Measurements from ENCODE around the gene TULP4.
"Not testable (repeated sequence)": the region's sequence is repeated elsewhere in the genome, so short reads cannot be mapped to it uniquely, and the experiment has no call there.

The TULP4 gene

GRCh38 chr6:158475344-158476302 lies 163.4 kb downstream of the TULP4 start:
- DNase-seq, result no peak

GRCh38 chr6:158476389-158476788 lies 164.1 kb downstream of the TULP4 start:
- no peak for DNase-seq

- DNase-seq, result not testable (repeated sequence)
Observed at GRCh38 chr6:158477722-158478121, 165.5 kb downstream of the TULP4 start.

- DNase-seq, result no peak
Observed at GRCh38 chr6:158480989-158481388, 168.7 kb downstream of the TULP4 start.

DNA sequence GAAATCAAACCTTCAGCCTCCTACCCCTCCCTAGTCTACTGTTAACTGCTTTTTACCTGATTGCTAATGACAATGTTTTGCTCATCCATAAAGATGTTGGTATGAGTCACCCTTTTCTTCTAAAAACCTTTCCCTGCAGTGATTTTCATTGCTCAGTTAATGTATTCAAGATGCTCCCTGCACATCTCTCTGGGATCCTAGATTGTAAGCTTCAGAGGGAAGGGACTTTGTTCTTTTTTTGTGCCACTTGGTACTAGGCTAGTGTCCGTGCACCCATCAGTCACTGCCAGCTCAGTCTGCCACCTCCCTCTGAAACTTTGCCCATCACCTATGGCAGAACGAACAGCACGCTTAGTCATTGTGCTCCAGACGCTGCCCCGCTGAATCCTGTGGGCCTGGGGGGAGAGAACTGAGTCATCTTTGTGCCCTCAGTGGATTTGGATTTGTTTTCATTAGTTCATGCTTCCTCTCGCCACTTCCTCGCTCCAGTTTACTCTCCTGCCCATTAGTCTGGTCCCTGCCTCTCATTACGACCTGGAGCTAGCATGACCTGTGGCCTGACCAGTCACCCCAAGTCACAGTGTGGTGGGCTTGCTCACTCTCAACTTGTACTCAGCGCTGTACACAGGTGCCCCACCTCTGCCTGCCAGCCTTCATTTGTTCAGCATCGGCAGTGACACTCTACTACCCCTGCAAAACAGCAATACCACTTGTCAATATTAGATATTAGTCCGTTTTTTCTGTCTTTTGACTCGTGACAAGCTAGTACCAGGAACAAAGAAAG lies 169.6 kb downstream of the TULP4 start:
- DNase-seq, result no peak

GRCh38 chr6:158485431-158485830 lies 173.2 kb downstream of the TULP4 start:
- no peak for DNase-seq

- no peak for DNase-seq
Observed at GRCh38 chr6:158487495-158487894, 175.2 kb downstream of the TULP4 start.

DNA sequence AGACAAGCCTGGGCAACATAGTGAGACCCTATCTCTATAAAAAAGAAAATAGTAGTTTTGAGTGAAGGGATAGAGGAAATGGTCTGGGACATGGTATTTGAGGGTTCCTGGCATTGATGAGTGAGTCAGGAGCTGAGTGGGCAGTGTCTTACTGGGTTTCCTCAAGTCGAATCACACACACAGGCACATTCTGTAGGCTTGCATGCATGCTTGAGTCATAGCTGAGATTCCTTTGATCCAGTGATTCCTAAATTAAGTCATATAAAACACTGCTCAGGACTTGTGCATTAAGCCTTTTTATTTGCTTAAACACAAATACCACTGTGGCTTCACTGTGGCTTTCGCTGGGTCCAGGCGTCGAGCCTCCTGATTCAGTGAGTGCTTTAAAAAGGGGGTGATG lies 175.8 kb downstream of the TULP4 start:
- no peak for DNase-seq

- no peak for DNase-seq
Observed at GRCh38 chr6:158489441-158489840, 177.2 kb downstream of the TULP4 start.

GRCh38 chr6:158492881-158493280 lies 180.6 kb downstream of the TULP4 start:
- no peak for DNase-seq

DNA sequence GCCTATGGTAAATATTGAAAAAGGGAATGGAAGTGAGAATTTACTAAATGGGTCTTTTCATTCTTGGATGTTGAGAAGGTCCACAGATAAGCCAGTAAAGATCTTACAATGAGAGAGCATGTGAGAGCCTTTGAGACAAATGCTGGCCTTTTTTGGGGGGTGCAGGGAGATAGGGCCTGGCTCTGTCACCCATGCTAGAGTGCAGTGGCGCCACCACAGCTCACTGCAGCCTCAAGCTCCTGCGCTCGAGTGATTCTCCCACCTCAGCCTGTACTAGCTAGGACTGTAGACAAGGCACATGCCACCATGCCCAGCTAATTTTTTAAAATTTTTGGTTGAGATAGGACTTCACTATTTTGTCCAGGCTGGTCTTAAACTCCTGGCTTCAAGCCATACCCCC lies 184.4 kb downstream of the TULP4 start:
- DNase-seq, result no peak

DNA sequence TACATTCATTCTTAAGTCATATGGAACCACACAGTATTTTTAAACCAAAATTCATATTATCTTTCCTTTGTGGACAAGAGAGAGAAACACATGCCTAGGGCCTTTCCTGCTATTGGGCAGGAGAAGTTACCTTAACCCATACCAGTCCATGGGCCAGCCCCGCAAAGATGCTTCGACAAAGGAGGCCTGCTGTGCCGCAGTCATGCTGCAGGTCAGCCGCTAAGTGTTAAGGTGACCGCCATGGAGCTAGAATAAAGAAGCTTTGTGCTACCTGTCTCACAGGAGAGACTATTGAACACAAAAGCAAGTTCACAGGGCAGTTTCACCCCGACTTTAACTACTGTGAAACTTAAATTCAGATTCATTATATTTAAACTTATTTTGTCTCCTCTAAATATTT lies 185.4 kb downstream of the TULP4 start:
- DNase-seq, result no peak

- DNase-seq, result no peak
Observed at GRCh38 chr6:158498362-158498761, 186.1 kb downstream of the TULP4 start.

DNA sequence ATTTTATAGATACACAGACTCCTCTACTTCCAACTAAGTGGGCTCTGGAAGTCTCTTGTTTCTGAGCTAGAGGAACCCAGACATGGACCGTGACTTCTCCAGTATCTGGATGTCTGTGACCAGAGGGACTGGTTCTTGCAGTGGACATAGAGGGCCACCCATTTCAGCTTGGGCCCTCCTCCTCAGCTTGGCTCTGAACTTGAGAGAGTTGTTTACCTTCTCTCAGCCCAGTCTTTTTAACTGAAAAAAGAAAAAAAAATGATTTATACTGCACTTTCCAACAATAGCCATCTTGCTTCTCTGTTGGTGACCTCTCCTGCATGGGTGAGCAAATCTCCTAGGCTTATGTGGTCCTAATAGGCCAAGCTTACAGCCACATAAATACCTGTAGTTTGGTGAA lies 187.3 kb downstream of the TULP4 start:
- no peak for DNase-seq

GRCh38 chr6:158500016-158500735 lies 187.9 kb downstream of the TULP4 start:
- DNase-seq, result no peak

DNA sequence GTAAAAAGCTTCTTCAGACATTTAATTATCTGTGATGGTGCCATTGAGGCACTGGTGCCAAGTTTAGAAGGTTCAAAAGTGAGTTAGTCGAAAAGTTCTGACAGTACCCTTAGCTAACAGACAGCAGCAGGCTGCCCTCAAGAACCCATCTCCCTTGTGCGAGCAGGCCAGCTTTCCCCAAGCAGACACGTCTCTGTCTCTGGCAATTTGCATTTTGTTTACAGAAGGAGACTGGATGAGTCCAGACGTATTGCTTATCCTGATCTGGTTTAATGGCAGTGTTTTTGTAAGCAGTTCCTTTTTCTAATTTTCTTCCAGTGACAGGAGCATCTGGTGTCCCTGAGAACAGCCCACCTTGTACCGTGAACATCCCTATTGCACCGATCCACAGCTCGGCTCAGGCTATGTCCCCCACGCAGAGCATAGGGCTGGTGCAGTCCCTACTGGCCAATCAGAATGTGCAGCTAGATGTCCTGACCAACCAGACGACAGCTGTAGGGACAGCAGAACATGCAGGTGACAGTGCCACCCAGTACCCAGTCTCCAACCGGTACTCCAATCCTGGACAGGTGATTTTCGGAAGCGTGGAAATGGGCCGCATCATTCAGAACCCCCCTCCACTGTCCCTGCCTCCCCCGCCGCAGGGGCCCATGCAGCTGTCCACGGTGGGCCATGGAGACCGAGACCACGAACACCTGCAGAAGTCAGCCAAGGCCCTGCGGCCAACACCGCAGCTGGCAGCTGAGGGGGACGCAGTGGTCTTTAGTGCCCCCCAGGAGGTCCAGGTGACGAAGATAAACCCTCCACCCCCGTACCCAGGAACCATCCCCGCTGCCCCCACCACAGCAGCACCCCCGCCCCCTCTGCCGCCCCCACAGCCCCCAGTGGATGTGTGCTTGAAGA lies 189.3 kb downstream of the TULP4 start:
- DNase-seq, result no peak

DNA sequence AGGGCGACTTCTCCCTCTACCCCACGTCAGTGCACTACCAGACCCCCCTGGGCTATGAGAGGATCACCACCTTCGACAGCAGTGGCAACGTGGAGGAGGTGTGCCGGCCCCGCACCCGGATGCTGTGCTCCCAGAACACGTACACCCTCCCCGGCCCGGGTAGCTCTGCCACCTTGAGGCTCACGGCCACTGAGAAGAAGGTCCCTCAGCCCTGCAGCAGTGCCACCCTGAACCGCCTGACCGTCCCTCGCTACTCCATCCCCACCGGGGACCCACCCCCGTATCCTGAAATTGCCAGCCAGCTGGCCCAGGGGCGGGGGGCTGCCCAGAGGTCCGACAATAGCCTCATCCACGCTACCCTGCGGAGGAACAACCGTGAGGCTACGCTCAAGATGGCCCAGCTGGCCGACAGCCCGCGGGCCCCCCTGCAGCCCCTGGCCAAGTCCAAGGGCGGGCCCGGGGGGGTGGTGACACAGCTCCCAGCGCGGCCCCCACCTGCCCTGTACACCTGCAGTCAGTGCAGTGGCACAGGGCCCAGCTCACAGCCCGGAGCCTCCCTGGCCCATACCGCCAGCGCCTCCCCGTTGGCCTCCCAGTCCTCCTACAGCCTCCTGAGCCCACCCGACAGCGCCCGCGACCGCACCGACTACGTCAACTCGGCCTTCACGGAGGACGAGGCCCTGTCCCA lies 190.1 kb downstream of the TULP4 start:
- no peak for DNase-seq

DNA sequence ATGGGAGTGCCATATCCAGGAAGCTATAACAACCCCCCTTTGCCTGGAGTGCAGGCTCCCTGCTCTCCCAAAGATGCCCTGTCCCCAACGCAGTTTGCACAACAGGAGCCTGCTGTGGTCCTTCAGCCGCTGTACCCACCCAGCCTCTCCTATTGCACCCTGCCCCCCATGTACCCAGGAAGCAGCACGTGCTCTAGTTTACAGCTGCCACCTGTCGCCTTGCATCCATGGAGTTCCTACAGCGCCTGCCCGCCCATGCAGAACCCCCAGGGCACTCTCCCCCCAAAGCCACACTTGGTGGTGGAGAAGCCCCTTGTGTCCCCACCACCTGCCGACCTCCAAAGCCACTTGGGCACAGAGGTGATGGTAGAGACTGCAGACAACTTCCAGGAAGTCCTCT lies 191.0 kb downstream of the TULP4 start:
- no peak for DNase-seq

DNA sequence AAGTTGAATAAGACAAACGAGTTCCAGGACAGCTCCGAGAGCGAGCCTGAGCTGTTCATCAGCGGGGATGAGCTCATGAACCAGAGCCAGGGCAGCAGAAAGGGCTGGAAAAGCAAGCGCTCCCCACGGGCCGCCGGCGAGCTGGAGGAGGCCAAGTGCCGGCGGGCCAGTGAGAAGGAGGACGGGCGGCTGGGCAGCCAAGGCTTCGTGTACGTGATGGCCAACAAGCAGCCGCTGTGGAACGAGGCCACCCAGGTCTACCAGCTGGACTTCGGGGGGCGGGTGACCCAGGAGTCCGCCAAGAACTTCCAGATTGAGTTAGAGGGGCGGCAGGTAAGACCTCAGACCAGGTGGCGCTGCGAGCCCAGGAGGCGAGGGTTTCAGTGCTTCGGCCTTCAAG lies 191.6 kb downstream of the TULP4 start:
- DNase-seq, result no peak

DNA sequence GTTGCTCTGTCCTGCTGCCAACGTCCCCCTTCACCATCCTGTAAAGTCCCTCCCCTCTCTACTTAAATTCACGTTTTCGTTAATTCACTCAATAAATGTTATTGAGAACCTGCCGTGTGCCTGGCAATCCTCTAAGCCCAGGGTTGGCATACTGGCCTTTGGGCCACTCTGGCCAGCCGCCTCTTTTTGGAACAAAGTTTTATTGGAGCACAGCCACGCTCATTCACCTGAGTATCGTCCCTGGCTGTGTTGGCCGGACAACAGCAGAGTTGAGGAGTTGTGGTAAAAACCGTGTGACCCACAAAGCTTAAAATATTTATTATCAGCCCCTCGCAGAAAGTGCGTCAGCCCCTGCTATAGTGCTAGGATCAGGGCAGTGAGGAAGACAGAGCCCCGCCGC lies 192.9 kb downstream of the TULP4 start:
- no peak for DNase-seq

DNA sequence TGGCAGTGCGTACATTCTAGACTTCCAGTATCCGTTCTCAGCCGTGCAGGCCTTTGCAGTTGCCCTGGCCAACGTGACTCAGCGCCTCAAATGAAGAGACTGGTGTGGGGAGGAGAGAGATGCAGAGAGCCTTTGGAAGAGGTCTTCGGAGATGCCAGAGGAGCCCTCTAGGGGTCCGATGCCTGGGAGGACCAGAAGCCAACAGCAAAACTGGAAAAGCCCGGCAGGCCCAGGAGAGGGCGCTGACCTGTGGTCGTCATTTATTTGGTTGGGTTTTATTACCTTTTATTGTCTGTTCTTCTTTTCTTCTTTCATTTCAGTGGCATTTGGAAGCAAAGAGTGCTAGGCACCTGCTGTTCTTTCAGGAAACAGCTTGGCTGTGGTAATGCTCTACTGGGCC lies 194.3 kb downstream of the TULP4 start:
- DNase-seq, result no peak

- DNase-seq, result no peak
Observed at GRCh38 chr6:158507174-158507573, 194.9 kb downstream of the TULP4 start.
